ENCODE measurements around the gene COX19. TPM values are rescaled to one million over a fixed set of nuclear protein-coding genes. Genes with fewer than 3 reads are reported as not detected.
"Not testable (repeated sequence)": the region's sequence is repeated elsewhere in the genome, so short reads cannot be mapped to it uniquely, and the experiment has no call there.

The COX19 gene
- total and polyA plus RNA-seq, 2 experiments from 2014 or later, result 18.1 to 18.3 TPM

DNA sequence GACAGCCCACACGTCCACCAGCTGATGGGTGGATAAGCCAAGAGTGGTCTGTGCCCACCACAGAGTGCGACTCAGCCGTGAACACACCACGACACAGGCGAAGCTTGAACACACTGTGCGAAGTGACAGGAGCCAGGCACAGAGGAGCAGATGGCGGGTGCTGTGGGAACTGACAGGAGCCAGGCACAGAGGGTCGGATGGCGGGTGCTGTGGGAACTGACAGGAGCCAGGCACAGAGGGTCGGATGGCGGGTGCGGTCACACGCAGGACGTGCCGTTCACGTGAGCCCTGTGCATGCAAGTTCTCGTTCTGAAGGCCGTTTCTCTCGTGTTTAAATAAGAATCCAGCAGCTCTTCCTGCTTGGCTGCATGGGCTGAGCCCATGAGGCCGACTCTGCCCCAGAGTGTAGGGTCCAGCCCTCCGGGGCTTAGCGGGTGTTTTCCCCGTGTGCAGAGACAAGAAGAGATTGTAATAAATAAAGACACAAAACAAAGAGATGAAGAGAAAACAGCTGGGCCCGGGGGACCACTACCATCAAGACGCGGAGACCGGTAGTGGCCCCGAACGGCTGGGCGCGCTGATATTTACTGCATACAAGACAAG is 15.0 kb downstream of the COX19 start:
- H3K27ac ChIP-seq, result peak overlapping the region; percentile 80
- H3K27me3 ChIP-seq, result peaks cover 7% of the 10 kb centered on the region
- peaks cover 21% of the 10 kb centered on the region for H3K4me1 ChIP-seq (ENCODE audit: low read depth)
- H3K36me3 ChIP-seq, result no peaks in the 10 kb centered on the region
- peak in 1 of 2 donors; percentile 34 for DNase-seq (ENCODE audit: low read depth in 1 of 2, low spot score in 1 of 2)
- no peaks in the 10 kb centered on the region for H3K9me3 ChIP-seq (ENCODE audit: low read depth)
- no peak overlapping the region for H3K4me3 ChIP-seq
- TF ChIP-seq, protein P1, sequence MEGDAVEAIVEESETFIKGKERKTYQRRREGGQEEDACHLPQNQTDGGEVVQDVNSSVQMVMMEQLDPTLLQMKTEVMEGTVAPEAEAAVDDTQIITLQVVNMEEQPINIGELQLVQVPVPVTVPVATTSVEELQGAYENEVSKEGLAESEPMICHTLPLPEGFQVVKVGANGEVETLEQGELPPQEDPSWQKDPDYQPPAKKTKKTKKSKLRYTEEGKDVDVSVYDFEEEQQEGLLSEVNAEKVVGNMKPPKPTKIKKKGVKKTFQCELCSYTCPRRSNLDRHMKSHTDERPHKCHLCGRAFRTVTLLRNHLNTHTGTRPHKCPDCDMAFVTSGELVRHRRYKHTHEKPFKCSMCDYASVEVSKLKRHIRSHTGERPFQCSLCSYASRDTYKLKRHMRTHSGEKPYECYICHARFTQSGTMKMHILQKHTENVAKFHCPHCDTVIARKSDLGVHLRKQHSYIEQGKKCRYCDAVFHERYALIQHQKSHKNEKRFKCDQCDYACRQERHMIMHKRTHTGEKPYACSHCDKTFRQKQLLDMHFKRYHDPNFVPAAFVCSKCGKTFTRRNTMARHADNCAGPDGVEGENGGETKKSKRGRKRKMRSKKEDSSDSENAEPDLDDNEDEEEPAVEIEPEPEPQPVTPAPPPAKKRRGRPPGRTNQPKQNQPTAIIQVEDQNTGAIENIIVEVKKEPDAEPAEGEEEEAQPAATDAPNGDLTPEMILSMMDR (IDR thresholded peaks at IDR 0.05; ENCODE audit: low read depth, low read length), result no peak

DNA sequence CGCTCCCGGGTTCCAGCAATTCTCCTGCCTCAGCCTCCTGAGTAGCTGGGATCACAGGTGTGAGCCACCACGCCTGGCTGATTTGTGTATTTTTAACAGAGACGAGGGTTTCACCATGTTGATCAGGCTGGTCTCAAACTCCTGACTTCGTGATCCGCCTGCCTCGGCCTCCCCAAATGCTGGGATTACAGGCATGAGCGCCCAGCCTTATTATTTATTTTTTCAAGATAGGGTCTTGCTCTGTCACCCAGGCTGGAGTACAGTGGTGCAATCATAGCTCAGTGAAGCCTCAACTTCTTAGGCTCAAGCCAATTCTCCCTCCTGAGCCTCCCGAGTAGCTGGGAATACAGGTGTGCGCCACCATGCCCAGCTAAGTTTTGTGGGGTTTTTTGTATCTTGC is 15.6 kb downstream of the COX19 start:
- not testable (repeated sequence) for H3K9me3 ChIP-seq (ENCODE audit: low read depth); H3K36me3 ChIP-seq; H3K4me3 ChIP-seq; DNase-seq (ENCODE audit: low read depth in 1 of 2, low spot score in 1 of 2)
- peak overlapping the region; percentile 80 for H3K27ac ChIP-seq
- peaks cover 14% of the 10 kb centered on the region for H3K4me1 ChIP-seq (ENCODE audit: low read depth)
- peaks cover 12% of the 10 kb centered on the region for H3K27me3 ChIP-seq

DNA sequence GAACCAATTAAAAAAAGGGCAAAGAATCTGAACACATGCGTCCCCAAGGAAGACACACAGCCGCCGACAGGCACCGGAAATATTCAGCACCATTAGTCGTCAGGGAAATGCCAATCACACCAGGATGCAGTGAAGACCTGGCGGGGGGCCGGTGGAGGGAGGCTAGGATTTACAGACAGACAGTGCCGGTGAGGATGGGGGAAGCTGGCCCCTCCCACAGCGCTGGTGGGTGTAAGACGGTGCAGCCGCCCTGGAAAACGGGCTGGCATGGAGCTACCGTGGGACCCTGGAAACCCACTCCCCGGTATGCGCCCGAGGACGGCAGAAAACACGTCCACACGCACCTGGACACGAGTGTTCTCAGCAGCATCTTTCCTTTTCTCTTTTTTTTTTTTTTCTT is 16.1 kb downstream of the COX19 start:
- Histone ChIP-seq H3K9me3 (ENCODE audit: low read depth) (no peaks in the 10 kb centered on the region), H3K27ac (no peak overlapping the region), H3K4me3 (no peak overlapping the region), H3K36me3 (no peaks in the 10 kb centered on the region), H3K4me1 (ENCODE audit: low read depth) (peaks cover 10% of the 10 kb centered on the region), H3K27me3 (peaks cover 13% of the 10 kb centered on the region)
- DNase-seq (ENCODE audit: low read depth in 1 of 2, low spot score in 1 of 2), result no peak
- TF ChIP-seq, protein P1 (IDR thresholded peaks at IDR 0.05; ENCODE audit: low read depth, low read length), result no peak

DNA sequence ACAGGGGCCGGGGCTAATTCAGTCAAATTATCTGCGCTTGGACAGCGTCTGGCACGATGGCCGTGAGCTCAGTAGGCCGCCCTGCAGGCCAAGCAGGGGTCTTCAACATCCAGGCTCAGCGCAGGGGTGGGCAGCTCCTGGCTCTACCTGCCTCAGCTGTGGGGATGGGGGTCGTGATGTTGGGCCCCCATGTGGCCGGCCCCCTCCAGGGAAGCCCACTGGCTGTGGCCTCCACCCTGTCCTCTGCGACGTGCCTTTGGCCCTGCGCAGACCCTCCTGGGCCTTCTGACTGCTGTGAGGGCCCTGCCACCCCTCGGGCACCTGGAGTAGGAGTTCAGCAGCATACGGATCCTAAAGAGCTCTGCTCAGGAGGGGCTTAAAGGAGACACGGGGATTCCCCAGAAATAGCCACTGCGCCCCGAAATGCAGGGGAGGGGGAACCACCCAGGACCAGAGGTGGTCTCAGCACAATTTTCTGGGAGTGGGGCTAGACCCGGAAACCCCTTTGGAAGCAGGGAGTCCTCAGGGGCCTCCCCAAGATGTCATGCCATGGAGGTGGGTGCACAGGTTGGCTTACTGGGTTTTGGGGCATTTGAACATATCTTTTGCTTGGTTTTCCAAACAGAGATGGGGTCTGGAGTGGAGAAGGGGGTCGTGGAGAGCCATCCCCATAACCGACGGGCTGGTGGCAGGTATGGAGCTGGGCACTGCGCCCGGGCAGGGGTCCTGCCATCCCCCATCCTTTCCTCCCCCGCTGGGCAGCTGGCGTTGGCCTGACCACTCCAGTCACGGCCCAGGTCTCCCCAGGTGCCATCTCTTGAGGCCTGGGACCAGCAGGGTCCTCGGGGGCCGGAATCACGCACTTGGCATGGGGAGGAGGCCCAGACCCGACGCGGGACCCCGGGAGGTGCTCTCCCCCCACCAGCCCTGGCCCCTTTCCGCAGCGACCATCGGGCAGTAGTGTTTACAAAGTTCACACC is 16.8 kb downstream of the COX19 start:
- Histone ChIP-seq H3K4me1 (ENCODE audit: low read depth) (peaks cover 9% of the 10 kb centered on the region), H3K4me3 (no peak overlapping the region), H3K36me3 (no peaks in the 10 kb centered on the region), H3K27me3 (peaks cover 17% of the 10 kb centered on the region), H3K9me3 (ENCODE audit: low read depth) (no peaks in the 10 kb centered on the region), H3K27ac (no peak overlapping the region)
- DNase-seq (ENCODE audit: low read depth in 1 of 2, low spot score in 1 of 2), result no peak
- TF ChIP-seq, protein P1 (IDR thresholded peaks at IDR 0.05; ENCODE audit: low read depth, low read length), result no peak

DNA sequence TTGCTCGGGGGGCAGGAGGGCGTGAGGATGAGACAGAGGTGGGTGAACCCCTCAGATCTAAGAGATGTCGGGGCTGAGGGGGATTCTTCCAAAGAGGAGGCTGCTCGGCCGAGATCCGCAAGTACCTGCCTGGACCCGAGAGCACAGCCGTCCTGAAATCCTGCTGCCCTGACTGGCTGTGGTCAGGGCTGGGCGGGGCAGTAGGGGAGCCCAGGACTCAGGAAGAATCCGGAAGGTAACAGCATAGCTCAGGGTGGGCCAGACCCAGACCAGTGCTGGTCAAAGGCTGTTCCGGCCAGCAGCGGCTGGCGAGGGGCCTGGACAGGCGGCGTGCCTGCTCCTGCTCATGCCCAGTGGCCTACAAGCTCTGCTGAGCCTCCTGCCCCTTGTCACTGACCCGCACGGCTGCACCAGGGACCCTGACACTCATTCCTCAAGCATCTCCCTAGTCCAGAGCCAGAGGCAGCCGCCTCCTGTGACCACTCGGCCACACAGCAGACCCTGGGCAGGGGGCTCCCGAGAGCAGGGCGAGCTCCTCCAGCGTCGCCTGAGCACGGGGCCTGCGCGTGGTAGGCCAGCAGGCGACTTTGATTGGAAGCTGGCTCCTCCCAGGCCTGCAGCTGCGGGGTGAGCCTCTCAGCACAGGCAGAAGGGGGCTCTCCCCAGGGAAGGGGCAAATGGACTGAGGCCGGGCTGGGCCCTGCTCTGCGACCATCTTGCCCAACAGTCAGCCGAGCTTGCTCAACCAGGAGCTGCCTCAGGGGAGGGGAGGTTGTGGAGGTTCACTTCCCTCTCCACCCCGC is 17.7 kb downstream of the COX19 start:
- Histone ChIP-seq H3K4me1 (ENCODE audit: low read depth) (peaks cover 9% of the 10 kb centered on the region), H3K4me3 (no peak overlapping the region), H3K27me3 (peaks cover 26% of the 10 kb centered on the region), H3K27ac (no peak overlapping the region), H3K9me3 (ENCODE audit: low read depth) (no peaks in the 10 kb centered on the region), H3K36me3 (no peaks in the 10 kb centered on the region)
- peak in 1 of 2 donors; percentile 34 for DNase-seq (ENCODE audit: low read depth in 1 of 2, low spot score in 1 of 2)
- TF ChIP-seq, protein P1 (IDR thresholded peaks at IDR 0.05; ENCODE audit: low read depth, low read length), result no peak

All from cardiac muscle cell (in vitro differentiated cells and primary cell).